Measurements from ENCODE around the gene KLK1. TPM values are rescaled to one million over a fixed set of nuclear protein-coding genes. Genes with fewer than 3 reads are reported as not detected.

The KLK1 gene
- total and polyA plus RNA-seq, 2 of the 13 experiments (the other 11 are each of a cell fraction or from before 2014, with no cell fraction given), result not detected

GRCh38 chr19:50791594-50792271, 31.9 kb downstream of the KLK1 start (continued):
- TF ChIP-seq ZBTB40 (IDR thresholded peaks at IDR 0.05) (no peak), ZBTB40 (CRISPR knock-in tag; IDR thresholded peaks at IDR 0.05) (no peak), ZMYM3 (CRISPR knock-in tag; IDR thresholded peaks at IDR 0.05) (no peak), MEIS2 (CRISPR knock-in tag; IDR thresholded peaks at IDR 0.05) (no peak), ZBTB2 (CRISPR knock-in tag; IDR thresholded peaks at IDR 0.05; ENCODE audit: low read depth) (no peak), REL (CRISPR knock-in tag; conservative IDR thresholded peaks at IDR 0.05) (no peak), ZNF790 (CRISPR knock-in tag; IDR thresholded peaks at IDR 0.05; ENCODE audit: borderline replicate concordance) (no peak), ZNF331 (CRISPR knock-in tag; IDR thresholded peaks at IDR 0.05) (0 out of 2 replicates have a peak, but pooled peaks have one; percentile 29), ZNF232 (CRISPR knock-in tag; IDR thresholded peaks at IDR 0.05; ENCODE audit: borderline replicate concordance) (no peak), FOXP4 (CRISPR knock-in tag; IDR thresholded peaks at IDR 0.05) (no peak), ARID4A (CRISPR knock-in tag; IDR thresholded peaks at IDR 0.05; ENCODE audit: borderline replicate concordance) (0 out of 2 replicates have a peak, but pooled peaks have one; percentile 17), CHD2 (IDR thresholded peaks at IDR 0.05; ENCODE audit: low read depth, low read length) (peak; percentile 23; the same call in 1 of the 2 replicates)

Data from HepG2 (cell line).